HG03095 (cell line): ENCODE measurements around the gene CCDC85C.
A peak's percentile ranks its signal among the peaks of the same experiment; 100 is the strongest.

Experiments
- ATAC-seq: cut with Tn5 transposase; IDR thresholded peaks from one replicate; pipeline ENCODE4 v1.9.1; 2021; ENCODE audit warnings: moderate library complexity; ENCODE audit not compliant: unreplicated experiment

CCDC85C gene

DNA sequence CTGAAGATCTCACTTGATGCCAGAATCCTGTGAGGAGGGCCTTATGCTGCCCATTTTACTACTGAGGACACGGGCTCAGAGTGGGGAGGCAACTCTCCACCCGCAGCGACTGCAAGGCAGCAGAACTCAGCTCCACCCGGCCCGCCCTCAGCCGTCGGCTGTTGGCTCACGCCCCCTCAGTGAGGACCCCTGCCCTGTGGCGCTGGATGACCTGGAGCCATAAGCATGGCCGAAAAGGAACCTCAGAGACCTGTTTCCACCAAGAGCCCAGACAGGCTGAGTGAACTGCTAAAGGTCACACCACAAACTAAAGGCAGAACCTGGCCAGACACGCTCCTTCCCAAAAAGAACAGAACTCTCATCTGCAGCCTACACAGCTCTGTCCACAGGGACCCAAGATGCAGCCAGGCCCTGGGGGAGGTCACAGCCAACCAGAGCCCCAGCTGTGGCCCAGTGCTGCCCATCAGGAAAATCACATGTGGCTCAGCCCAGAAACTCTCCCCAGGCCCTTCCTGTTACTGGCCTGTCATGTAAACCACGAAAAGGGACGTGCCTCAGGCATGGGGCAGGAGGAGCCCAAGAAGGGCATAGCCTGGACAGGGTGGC lies 90.0 kb downstream of the CCDC85C start:
- no peak for ATAC-seq

GRCh38 chr14:99513183-99513694 lies 90.8 kb downstream of the CCDC85C start:
- no peak for ATAC-seq

GRCh38 chr14:99512571-99513182 lies 91.3 kb downstream of the CCDC85C start:
- ATAC-seq: no peak

- no peak for ATAC-seq
Observed at GRCh38 chr14:99512110-99512449, 91.9 kb downstream of the CCDC85C start.

- no peak for ATAC-seq
Observed at GRCh38 chr14:99511421-99512109, 92.4 kb downstream of the CCDC85C start.

DNA sequence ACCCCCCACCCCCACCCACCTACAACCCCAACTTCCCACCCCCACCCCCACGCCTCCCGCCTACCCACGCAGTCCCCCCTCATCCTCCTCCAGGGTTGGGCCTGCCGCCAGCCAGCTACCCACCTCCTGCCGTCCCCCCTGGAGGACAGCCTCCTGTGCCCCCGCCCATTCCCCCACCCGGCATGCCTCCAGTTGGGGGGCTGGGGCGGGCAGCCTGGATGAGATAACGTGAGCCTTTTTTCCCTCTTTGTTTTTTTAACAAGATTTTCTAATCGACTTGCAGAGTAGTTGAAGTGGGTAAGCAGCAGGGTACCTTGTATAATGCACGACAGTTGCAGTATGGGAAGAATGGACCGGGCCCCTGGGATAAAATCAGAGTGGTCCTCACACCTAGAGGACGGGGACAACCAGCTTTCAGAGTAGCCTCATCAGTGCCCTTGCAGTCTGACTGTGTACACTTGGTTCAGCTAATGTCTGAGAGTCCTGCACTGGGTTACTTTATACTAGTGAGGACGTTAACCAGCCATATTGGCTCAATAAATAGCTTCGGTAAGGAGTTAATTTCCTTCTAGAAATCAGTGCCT lies 93.4 kb downstream of the CCDC85C start:
- no peak for ATAC-seq

GRCh38 chr14:99509871-99510555 lies 94.0 kb downstream of the CCDC85C start:
- no peak for ATAC-seq

GRCh38 chr14:99508896-99509629 lies 94.9 kb downstream of the CCDC85C start:
- ATAC-seq: no peak

DNA sequence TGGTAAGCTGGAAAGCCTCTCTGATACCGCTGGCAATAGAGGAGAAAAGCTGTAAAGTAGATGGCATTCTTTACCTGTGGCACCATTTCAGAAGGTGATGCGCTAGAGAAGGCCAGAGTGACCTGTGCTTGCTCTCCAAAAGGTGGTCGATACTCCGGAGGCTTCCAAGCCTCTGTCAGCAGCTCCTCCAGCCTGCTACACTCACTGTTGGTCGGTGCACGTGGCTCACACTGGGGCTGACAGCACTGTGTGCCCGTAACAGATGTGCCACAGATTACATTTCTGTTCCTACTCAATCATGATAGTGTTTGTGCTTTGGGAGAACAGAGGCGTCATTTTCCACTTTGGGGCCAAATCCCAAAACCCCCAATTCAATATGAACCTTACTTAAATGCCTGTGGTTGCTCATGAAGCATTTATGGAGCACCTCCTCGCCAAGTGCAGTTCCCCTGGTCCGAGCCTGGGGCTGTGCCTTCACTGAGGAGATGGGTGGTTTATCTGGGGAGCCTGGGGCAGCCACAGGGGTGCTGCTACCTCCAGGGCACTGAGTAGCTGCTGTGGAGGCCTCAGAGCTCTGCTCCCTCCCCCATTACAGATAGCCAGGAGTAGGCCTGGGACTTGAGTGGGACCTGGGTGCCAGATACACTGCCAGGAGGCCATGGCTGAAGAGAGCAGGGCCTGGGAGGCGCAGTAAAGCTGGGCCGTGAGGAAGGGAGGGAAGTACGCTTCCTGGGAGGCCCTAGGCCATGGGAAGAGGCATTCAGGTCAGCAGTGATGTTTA lies 96.0 kb downstream of the CCDC85C start:
- no peak for ATAC-seq

- ATAC-seq: no peak
Observed at GRCh38 chr14:99506276-99506675, 97.7 kb downstream of the CCDC85C start.

DNA sequence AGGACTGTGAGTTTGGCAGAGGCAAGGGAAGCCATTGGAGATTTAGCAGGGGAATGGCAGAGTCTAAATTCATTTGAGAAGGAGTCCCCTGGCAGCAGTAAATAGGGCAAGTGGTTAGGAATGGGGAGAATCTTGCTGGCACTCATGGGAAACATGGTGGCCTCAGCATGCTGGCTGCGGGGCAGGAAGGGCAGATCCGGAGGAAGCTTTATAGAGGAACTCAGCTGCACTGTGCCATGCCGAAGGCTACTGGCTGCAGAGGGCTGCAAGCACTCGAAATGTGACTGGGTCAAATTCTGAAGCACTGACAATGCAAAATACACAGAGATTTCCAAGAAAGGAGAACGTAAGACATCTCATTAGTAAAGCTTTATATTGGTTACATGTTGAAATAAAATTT lies 98.9 kb downstream of the CCDC85C start:
- no peak for ATAC-seq

DNA sequence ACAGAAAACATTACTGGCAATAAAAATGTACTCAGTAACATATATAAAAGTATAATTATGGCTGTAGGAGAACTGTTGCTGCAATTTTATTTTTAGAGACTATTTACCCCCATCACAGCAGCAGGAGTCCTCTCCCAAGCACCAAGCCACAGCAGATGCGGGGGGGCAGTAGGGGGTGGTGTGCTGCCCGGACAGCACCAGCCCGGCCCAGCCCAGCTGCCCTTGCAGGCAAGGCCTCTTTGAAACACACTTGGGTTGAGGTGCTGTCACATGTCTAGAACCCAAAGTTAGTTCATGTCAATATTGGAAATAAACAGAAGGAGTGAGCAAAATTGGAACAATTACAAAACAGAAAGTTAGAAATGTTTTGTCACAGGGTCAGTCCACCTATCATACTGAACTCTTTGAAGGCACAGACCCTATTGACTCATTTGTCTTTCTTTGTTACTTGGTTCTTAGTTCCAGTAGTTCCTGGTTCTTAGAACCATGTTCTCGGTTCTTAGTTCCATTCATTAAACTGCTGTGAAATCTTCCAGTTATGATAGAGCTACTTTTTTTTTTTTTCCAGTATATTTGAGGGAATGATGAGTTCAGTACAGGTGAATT lies 100.1 kb downstream of the CCDC85C start:
- ATAC-seq: no peak

DNA sequence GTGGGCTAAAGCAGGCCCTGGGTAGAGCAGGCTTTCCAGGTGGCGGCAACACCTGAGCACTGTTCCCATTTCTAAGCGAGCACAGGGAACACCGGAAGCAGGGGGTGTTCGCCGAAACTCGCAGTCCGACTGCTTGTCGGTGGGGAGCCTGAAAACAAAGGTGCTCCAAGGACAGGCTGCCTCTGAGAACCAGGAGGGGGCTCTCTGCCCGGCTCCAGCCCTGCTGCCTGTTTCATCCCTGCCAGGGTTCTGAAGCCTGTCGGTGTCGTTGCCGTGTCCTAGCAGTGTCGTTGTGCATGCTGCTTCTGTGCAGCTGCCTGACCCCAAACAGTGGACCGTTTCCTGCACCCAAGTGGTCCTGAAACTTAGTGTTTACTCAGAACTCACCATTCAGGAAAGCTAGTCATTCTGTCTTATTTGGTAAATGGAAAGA lies 101.0 kb downstream of the CCDC85C start:
- no peak for ATAC-seq

DNA sequence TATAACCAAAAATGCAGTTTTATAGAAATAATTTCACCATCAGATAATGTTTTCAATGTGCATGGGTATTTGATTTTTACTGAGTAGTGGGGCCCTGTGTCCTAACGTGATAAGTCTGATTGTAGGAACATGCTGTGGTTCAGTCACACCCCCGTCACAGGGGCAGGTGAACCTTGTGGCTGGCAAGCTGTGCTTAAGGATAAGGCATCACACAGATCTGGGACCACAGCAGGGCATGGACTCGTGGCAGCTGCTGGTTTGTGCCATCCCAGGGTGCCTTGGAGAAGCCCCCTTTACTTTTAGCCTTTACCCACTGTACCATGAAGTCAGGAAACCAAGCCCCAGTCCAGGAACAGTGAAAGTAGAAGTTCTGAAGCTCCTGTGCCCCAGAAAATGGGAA lies 106.1 kb downstream of the CCDC85C start:
- no peak for ATAC-seq

- no peak for ATAC-seq
Observed at GRCh38 chr14:99497341-99497740, 106.7 kb downstream of the CCDC85C start.

DNA sequence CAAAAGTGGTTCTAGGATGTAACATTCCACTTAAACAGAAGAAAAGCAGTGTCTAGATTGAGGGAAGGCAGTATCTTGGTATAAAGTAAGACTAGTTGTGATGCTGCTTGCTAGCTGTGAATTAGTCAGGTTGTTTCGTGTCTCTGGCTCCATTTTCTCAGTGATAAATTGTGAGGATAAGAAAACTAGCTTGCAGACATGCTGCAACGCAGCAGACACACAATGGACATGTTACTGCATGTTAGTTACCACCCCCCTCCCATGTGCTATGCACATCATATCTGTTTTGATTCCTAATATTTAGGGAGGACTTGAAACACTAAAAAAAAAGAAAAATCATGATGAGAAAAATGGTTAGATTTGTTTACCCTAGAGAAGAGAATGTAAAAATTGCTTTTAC lies 119.9 kb downstream of the CCDC85C start:
- no peak for ATAC-seq

DNA sequence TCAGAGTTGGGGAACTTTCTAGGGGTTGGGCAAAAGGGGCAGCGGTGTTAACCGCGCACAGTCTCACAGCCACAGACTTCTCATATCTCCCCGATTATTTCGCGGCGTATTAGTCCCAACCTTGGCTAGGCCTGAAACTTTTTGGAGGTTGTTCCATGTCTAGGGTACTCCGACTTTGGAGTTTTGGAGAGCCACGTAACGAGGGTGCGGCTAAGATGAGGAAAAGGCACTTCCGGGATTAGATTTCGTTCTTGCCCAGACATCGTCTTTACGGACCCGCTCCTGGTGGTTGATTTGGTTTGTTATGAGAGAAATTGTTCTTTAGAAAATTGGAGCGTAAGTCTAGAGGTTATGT lies 122.3 kb downstream of the CCDC85C start:
- ATAC-seq: no peak

DNA sequence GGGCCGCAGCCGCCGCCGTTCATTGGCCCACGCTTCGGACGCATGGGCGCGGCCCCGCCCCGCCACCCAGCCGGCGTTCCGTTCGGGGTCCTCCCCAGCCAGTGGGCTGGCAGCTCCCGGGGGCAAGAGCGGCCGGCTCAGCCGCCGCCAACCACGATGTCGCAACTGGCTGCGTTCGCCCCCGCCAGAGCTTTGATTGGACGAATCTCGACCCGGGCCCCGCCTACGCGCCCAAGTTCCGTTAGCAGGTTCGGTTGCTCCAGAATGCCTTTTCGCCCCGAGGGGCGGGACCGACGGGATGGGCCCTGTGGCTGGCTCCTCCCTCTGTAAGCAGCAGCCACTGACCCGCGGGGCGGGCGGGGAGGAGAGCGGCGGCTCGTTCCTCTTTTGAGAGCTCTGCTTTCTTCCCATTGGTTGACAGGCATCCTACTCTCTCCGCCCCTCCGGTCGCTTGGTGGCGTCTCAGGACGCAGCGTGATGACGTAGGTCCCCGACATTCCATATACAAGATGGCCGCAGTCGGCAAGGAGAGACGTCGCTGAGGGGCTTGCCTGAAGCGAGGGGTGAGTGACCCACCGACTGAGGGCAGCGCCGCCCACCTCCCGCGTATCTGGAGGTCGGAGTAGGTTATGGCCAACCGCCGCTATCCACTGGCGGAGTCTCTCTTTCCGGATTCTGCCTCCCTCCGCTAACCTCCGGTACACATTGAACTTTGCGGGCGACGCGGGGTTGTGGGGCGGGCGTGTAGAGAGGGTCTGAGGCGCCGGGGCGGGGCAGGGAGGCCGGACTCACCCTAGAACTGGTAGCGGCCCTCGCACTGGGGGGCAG lies 122.9 kb downstream of the CCDC85C start, which contains the start of gene CCNK:
TSS of gene CCNK (plus strand) at position 493 of the 828 bp plus-strand sequence. CDS start 11,269 bp downstream, outside the sequence.
- peak; percentile 89 for ATAC-seq
